Hepatocyte (in vitro differentiated cells): ENCODE results near the gene LELP1. TPM values are rescaled to one million over a fixed set of nuclear protein-coding genes. Genes with fewer than 3 reads are reported as not detected.

Experiments
- DNase-seq: peaks from one replicate; pipeline ENCODE4 v3.0.0-alpha.2; 2016; ENCODE audit warnings: low spot score
- H2AFZ ChIP-seq: fragments of 200-600 bp; sonication (generic); 2 replicates; pipeline ENCODE4 v1.6.0; 2016; ENCODE audit warnings: antibody characterized with exemption, mild to moderate bottlenecking
- H3K27ac ChIP-seq: fragments of 200-600 bp; sonication (generic); 2 replicates; pipeline ENCODE4 v1.5.1; 2016; ENCODE audit warnings: mild to moderate bottlenecking
- H3K27me3 ChIP-seq: fragments of 200-600 bp; sonication (generic); 2 replicates; pipeline ENCODE4 v1.6.1; 2016
- H3K36me3 ChIP-seq: fragments of 200-600 bp; sonication (generic); replicated peaks from 2 replicates; pipeline ENCODE4 v1.5.1; 2016; ENCODE audit warnings: low read depth; ENCODE audit not compliant: insufficient read depth
- H3K4me1 ChIP-seq: fragments of 200-600 bp; sonication (generic); 2 replicates; pipeline ENCODE4 v1.5.1; 2016; ENCODE audit warnings: mild to moderate bottlenecking, moderate library complexity; ENCODE audit not compliant: insufficient read depth
- H3K4me2 ChIP-seq: fragments of 200-600 bp; sonication (generic); 2 replicates; pipeline ENCODE4 v1.6.0; 2016
- H3K4me3 ChIP-seq: fragments of 200-600 bp; sonication (generic); 2 replicates; pipeline ENCODE4 v1.5.1; 2016; ENCODE audit warnings: mild to moderate bottlenecking
- H3K79me2 ChIP-seq: fragments of 200-600 bp; sonication (generic); 2 replicates; pipeline ENCODE4 v1.6.0; 2017; ENCODE audit warnings: mild to moderate bottlenecking
- H3K9me2 ChIP-seq: fragments of 200-600 bp; sonication (generic); replicated peaks from 2 replicates; pipeline ENCODE4 v1.6.0; 2017; ENCODE audit warnings: mild to moderate bottlenecking; ENCODE audit not compliant: insufficient read depth
- H3K9me3 ChIP-seq: fragments of 200-600 bp; sonication (generic); 2 replicates; pipeline ENCODE4 v1.5.1; 2016; ENCODE audit warnings: low read depth, mild to moderate bottlenecking
- H4K20me1 ChIP-seq: fragments of 200-600 bp; sonication (generic); 2 replicates; pipeline ENCODE4 v1.6.0; 2016; ENCODE audit warnings: mild to moderate bottlenecking; ENCODE audit not compliant: insufficient read depth, poor library complexity, severe bottlenecking
- EZH2 ChIP-seq: fragments of 200-600 bp; sonication (generic); IDR thresholded peaks from 2 replicates; pipeline ENCODE4 v1.6.1; 2016; ENCODE audit warnings: antibody characterized with exemption, mild to moderate bottlenecking, borderline replicate concordance
- EZH2phosphoT487 ChIP-seq: fragments of 200-600 bp; sonication (generic); IDR thresholded peaks from one replicate; pipeline ENCODE4 v1.6.1; 2018; ENCODE audit warnings: antibody characterized with exemption, mild to moderate bottlenecking, low read depth, moderate library complexity; ENCODE audit not compliant: unreplicated experiment, severe bottlenecking
- WGBS: methylation state at CpG from one replicate; pipeline ENCODE4 v1.1.6; 2016; ENCODE audit warnings: low lambda C conversion rate; ENCODE audit errors: missing lambda C conversion rate; 5-methylcytosine and 5-hydroxymethylcytosine counted together
- polyA plus RNA-seq: library from polyadenylated mRNA; unstranded; fragments of >200 nt; fragmentation: Nextera tagmentation; extraction: Ambion mirVana; gene quantifications from 2 replicates; pipeline ENCODE4 v1.2.1, GENCODE V29; 2016
- total RNA-seq: library from RNA; depleted of rRNA; stranded (reverse); fragments of >200 nt; gene quantifications from 2 replicates; pipeline ENCODE4 v1.2.3, GENCODE V29; 2014
- TF ChIP-seq, protein P1 (sequence below): fragments of 200-600 bp; sonication (generic); IDR thresholded peaks from 2 replicates; pipeline ENCODE4 v1.5.1; 2016; ENCODE audit warnings: antibody characterized with exemption, mild to moderate bottlenecking; ENCODE audit not compliant: poor library complexity

LELP1 gene
- total RNA-seq, result not detected in 2 replicates
- polyA plus RNA-seq, result not detected in 2 replicates

DNA sequence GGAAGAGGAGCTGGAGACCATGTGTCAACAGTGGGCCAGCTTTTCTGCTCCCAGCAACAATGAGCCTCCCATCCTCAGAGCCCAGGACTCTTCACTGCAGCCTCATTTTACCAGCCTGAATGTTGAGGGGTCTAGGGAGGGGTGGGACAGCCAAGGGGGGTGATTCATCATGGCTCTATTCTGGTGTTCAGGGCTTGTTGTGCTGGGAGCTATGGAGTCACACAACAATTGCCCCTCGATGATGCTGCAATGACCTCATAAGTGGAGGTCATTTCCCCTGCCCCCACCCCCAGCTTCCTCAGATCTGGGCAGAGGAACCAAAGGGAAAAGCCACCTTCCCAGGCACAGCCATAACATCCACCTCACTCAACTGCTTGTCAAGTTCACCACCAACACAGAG, at the start of gene LELP1:
Gene LELP1, plus strand, starts transcription at position 301 of the 400 bp plus-strand sequence. CDS start 1,278 bp downstream, outside the sequence.
- Histone ChIP-seq H3K4me3 (no peak within 1 kb of the TSS), H3K36me3 (no peaks in the 10 kb centered on the region), H3K27ac (no peak within 1 kb of the TSS), H3K4me1 (no peaks in the 10 kb centered on the region), H3K27me3 (no peaks in the 10 kb centered on the region), H3K4me2 (no peak within 1 kb of the TSS), H3K79me2 (no peaks in the 10 kb centered on the region), H3K9me2 (no peaks in the 10 kb centered on the region), H4K20me1 (no peaks in the 10 kb centered on the region), H3K9me3 (no peaks in the 10 kb centered on the region), H2AFZ (no peak within 1 kb of the TSS)
- TF ChIP-seq, protein P1, sequence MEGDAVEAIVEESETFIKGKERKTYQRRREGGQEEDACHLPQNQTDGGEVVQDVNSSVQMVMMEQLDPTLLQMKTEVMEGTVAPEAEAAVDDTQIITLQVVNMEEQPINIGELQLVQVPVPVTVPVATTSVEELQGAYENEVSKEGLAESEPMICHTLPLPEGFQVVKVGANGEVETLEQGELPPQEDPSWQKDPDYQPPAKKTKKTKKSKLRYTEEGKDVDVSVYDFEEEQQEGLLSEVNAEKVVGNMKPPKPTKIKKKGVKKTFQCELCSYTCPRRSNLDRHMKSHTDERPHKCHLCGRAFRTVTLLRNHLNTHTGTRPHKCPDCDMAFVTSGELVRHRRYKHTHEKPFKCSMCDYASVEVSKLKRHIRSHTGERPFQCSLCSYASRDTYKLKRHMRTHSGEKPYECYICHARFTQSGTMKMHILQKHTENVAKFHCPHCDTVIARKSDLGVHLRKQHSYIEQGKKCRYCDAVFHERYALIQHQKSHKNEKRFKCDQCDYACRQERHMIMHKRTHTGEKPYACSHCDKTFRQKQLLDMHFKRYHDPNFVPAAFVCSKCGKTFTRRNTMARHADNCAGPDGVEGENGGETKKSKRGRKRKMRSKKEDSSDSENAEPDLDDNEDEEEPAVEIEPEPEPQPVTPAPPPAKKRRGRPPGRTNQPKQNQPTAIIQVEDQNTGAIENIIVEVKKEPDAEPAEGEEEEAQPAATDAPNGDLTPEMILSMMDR, result no peak
- TF ChIP-seq EZH2 (no peak), EZH2phosphoT487 (no peak)
- no peak for DNase-seq
- WGBS, result no CpG with 5 or more reads among the region's 1 CpG

DNA sequence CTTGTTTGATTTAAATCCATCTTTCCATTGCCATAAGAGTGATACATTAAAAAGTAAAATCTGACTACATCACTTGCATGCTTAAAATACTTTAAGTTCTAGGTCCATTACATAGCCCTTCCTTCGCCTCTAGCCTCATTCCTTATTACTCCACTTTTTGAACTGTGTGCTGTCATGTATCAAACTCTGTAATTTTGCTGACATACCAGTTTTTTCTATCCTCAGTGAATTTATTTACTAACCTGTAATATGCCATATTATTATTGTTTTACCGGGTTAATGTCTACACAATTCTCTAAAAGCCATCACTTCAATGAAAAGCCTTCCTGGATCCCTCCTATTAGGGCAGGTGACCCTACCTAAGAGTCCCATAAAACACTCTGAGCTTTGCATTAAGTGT, 47.7 kb upstream of the LELP1 start:
- no peaks in the 10 kb centered on the region for H3K4me1 ChIP-seq
- H3K79me2 ChIP-seq, result no peaks in the 10 kb centered on the region
- TF ChIP-seq, protein P1, result no peak
- TF ChIP-seq EZH2phosphoT487, result no peak
- no peak for TF ChIP-seq EZH2
- H3K9me2 ChIP-seq, result no peaks in the 10 kb centered on the region
- no peak overlapping the region for H2AFZ ChIP-seq
- H3K27ac ChIP-seq, result no peak overlapping the region
- H3K4me2 ChIP-seq, result no peak overlapping the region
- H3K9me3 ChIP-seq, result no peaks in the 10 kb centered on the region
- no peaks in the 10 kb centered on the region for H3K27me3 ChIP-seq
- no peak overlapping the region for H3K4me3 ChIP-seq
- no peaks in the 10 kb centered on the region for H4K20me1 ChIP-seq
- H3K36me3 ChIP-seq, result no peaks in the 10 kb centered on the region
- 70% methylated on average over 2 of the region's 2 CpGs for WGBS
- DNase-seq, result no peak

DNA sequence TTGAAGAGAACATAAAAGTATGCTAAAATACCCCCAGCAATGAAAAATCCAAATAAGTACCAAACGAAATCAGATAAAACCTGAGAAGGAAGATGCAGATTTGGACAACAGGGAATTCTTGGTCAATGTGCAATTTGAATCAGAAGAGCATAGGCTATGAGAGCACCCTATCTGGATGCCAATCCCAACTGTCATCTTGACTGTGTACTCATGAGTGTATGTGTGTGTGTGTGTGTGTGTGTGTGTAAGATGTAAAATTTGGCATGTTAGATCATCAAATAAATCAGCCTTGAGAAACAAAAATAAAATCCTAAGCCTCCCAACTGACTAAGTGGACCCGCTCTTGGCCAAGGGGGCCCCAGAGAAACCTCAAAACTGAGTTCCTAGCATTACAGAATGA, 34.5 kb upstream of the LELP1 start:
- Histone ChIP-seq H4K20me1 (no peaks in the 10 kb centered on the region), H3K79me2 (no peaks in the 10 kb centered on the region), H3K9me3 (no peaks in the 10 kb centered on the region), H3K36me3 (no peaks in the 10 kb centered on the region), H3K27ac (no peak overlapping the region), H3K4me2 (no peak overlapping the region), H3K4me1 (no peaks in the 10 kb centered on the region), H3K9me2 (no peaks in the 10 kb centered on the region), H3K27me3 (no peaks in the 10 kb centered on the region), H3K4me3 (no peak overlapping the region), H2AFZ (no peak overlapping the region)
- WGBS, result 41% methylated on average over 2 of the region's 2 CpGs
- no peak for DNase-seq
- TF ChIP-seq EZH2 (no peak), EZH2phosphoT487 (no peak)
- TF ChIP-seq, protein P1, result no peak

DNA sequence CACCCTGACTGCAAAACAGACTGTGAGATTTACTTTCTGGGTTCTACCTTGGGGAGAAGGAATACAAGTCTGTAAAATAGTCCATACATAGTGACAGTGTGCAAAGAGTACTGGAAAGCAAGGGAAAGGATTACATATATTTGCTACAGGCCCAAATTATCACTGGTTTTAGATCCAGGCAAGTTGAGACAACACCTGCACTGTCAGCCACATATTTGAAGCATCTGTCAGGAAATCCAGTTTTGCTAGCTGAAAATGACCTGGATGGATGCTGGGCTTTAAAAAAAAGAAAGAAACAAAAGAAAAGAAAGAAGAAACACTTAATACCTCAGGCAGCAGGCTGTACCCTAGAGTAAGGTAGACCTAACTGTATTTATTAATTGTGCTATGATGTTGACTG, 28.6 kb upstream of the LELP1 start:
- Histone ChIP-seq H3K4me3 (no peak overlapping the region), H3K27me3 (no peaks in the 10 kb centered on the region), H4K20me1 (no peaks in the 10 kb centered on the region), H3K4me2 (no peak overlapping the region), H3K27ac (no peak overlapping the region), H3K4me1 (no peaks in the 10 kb centered on the region), H3K36me3 (peaks cover 4% of the 10 kb centered on the region), H2AFZ (no peak overlapping the region), H3K9me2 (no peaks in the 10 kb centered on the region), H3K9me3 (no peaks in the 10 kb centered on the region), H3K79me2 (no peaks in the 10 kb centered on the region)
- TF ChIP-seq, protein P1, result no peak
- TF ChIP-seq EZH2phosphoT487, result no peak
- TF ChIP-seq EZH2, result no peak
- no peak for DNase-seq
